ENCODE results near the gene RERE. TPM values are rescaled to one million over a fixed set of nuclear protein-coding genes. Genes with fewer than 3 reads are reported as not detected.

RERE gene
- polyA plus RNA-seq, 1 of the 3 experiments (the other 2 are of a cell fraction), result 8.1 TPM

DNA sequence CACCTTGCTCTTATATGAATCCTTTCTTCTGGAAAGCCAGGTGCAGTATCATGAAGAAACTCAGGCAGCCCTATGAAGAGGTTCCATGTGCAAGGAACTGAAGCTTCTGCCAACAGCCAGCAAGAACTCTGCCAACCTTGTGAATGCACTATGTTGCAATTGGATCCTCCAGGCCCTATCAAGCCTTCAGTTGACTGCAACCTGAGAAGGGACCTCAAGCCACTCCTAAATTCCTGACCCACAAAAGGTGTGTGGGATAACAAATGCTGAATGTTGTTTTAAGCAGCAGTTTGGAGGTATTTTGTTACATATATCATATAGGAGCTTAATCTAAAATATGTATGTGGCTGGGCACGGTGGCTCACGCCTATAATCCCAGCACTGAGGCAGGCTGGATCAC lies 84.0 kb downstream of the RERE start:
- Histone ChIP-seq H3K4me1 (ENCODE audit: control insufficient read depth in 1 of 2, insufficient read depth in 2 of 2, low read depth in 1 of 2, low read length in 1 of 2) (peaks cover 0 to 5% of the 10 kb centered on the region in 2 experiments; a peak in 1 of 4 replicates), H4K20me1 (ENCODE audit: insufficient read depth) (no peaks in the 10 kb centered on the region), H3K27ac (ENCODE audit: low read depth in 2 of 2, low read length in 1 of 2) (no peak overlapping the region), H3K4me2 (no peak overlapping the region), H3K79me2 (ENCODE audit: insufficient read depth) (no peaks in the 10 kb centered on the region), H3K4me3 (ENCODE audit: low read depth in 2 of 2, low read length in 1 of 2) (no peak overlapping the region), H3K9me3 (no peaks in the 10 kb centered on the region), H3K9ac (no peak overlapping the region), H3F3A (replicated peaks; ENCODE audit: insufficient read depth) (no peaks in the 10 kb centered on the region), H3K27me3 (ENCODE audit: insufficient read depth) (no peaks in the 10 kb centered on the region), H2AFZ (ENCODE audit: low read depth) (no peak overlapping the region), H3K9me2 (no peaks in the 10 kb centered on the region), H3K36me3 (replicated peaks in 1 of 2; ENCODE audit: control insufficient read depth in 1 of 2, insufficient read depth in 2 of 2, low read length in 1 of 2) (peaks cover 0 to 10% of the 10 kb centered on the region in 2 experiments)
- TF ChIP-seq, protein P1, sequence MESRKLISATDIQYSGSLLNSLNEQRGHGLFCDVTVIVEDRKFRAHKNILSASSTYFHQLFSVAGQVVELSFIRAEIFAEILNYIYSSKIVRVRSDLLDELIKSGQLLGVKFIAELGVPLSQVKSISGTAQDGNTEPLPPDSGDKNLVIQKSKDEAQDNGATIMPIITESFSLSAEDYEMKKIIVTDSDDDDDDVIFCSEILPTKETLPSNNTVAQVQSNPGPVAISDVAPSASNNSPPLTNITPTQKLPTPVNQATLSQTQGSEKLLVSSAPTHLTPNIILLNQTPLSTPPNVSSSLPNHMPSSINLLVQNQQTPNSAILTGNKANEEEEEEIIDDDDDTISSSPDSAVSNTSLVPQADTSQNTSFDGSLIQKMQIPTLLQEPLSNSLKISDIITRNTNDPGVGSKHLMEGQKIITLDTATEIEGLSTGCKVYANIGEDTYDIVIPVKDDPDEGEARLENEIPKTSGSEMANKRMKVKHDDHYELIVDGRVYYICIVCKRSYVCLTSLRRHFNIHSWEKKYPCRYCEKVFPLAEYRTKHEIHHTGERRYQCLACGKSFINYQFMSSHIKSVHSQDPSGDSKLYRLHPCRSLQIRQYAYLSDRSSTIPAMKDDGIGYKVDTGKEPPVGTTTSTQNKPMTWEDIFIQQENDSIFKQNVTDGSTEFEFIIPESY (IDR thresholded peaks at IDR 0.05; ENCODE audit: borderline replicate concordance, low read depth), result no peak
- TF ChIP-seq GABPA (IDR thresholded peaks at IDR 0.05; ENCODE audit: low read depth) (no peak), NRF1 (IDR thresholded peaks at IDR 0.05; ENCODE audit: low read depth, low read length) (no peak), EP300 (IDR thresholded peaks at IDR 0.05; ENCODE audit: borderline replicate concordance in 1 of 2, low read depth in 1 of 2, low read length in 1 of 2) (no peak)
- ChIA-PET CTCF (interaction anchor here (1.1 to 2.1 kb wide), 2 partner anchors 14 to 115 kb away, joined by 4 to 7 read pairs; no protein-coding TSS in a partner anchor), POLR2A (no interaction called here)
- WGBS (ENCODE audit: low lambda C conversion rate), result 92% methylated on average over 2 of the region's 2 CpGs
- DNase-seq, result no peak

GRCh38 chr1:8731162-8731561 lies 86.3 kb downstream of the RERE start:
- Histone ChIP-seq H3K9me2 (no peaks in the 10 kb centered on the region), H3K4me3 (ENCODE audit: low read depth in 2 of 2, low read length in 1 of 2) (no peak overlapping the region), H4K20me1 (ENCODE audit: insufficient read depth) (0 out of 2 replicates have a peak, but pooled peaks cover 5% of the 10 kb centered on the region), H3K79me2 (ENCODE audit: insufficient read depth) (peaks cover 2% of the 10 kb centered on the region; the same call in 1 of the 2 replicates), H3K9me3 (no peaks in the 10 kb centered on the region), H2AFZ (ENCODE audit: low read depth) (no peak overlapping the region), H3K27ac (ENCODE audit: low read depth in 2 of 2, low read length in 1 of 2) (no peak overlapping the region), H3K4me2 (no peak overlapping the region), H3K4me1 (ENCODE audit: control insufficient read depth in 1 of 2, insufficient read depth in 2 of 2, low read depth in 1 of 2, low read length in 1 of 2) (peaks cover 0 to 4% of the 10 kb centered on the region in 2 experiments; a peak in 2 of 4 replicates), H3K9ac (no peak overlapping the region), H3K27me3 (ENCODE audit: insufficient read depth) (no peaks in the 10 kb centered on the region), H3F3A (replicated peaks; ENCODE audit: insufficient read depth) (no peaks in the 10 kb centered on the region), H3K36me3 (replicated peaks in 1 of 2; ENCODE audit: control insufficient read depth in 1 of 2, insufficient read depth in 2 of 2, low read length in 1 of 2) (peaks cover 0 to 10% of the 10 kb centered on the region in 2 experiments)
- ChIA-PET CTCF (interaction anchor here (0.6 to 8.2 kb wide), 6 partner anchors 12 to 133 kb away, joined by 3 to 75 read pairs (median 3); no protein-coding TSS in a partner anchor), POLR2A (no interaction called here)
- WGBS (ENCODE audit: low lambda C conversion rate), result 89% methylated on average over 4 of the region's 4 CpGs
- DNase-seq, result no peak
- no peak for TF ChIP-seq SMC3 (IDR thresholded peaks at IDR 0.05; ENCODE audit: low read depth, low read length)
- no peak for TF ChIP-seq RAD21 (IDR thresholded peaks at IDR 0.05; ENCODE audit: low read length)
- TF ChIP-seq, protein P1 (IDR thresholded peaks at IDR 0.05; ENCODE audit: borderline replicate concordance, low read depth), result no peak
- no peak for TF ChIP-seq SIN3A (IDR thresholded peaks at IDR 0.05; ENCODE audit: borderline replicate concordance, low read depth, low read length)
- no peak for TF ChIP-seq PBX3 (IDR thresholded peaks at IDR 0.05)
- TF ChIP-seq ELF1 (IDR thresholded peaks at IDR 0.05), result no peak
- no peak for TF ChIP-seq GATA2 (CRISPR knock-in tag; IDR thresholded peaks at IDR 0.05)
- TF ChIP-seq REST (IDR thresholded peaks at IDR 0.05; ENCODE audit: low read depth, low read length), result no peak
- TF ChIP-seq NRF1 (IDR thresholded peaks at IDR 0.05; ENCODE audit: low read depth, low read length), result no peak
- no peak for TF ChIP-seq RFX5 (IDR thresholded peaks at IDR 0.05; ENCODE audit: low read length)
- TF ChIP-seq FOXJ3 (CRISPR knock-in tag; IDR thresholded peaks at IDR 0.05), result no peak
- TF ChIP-seq RXRA (IDR thresholded peaks at IDR 0.05; ENCODE audit: borderline replicate concordance, low read depth), result no peak
- TF ChIP-seq, protein P2, sequence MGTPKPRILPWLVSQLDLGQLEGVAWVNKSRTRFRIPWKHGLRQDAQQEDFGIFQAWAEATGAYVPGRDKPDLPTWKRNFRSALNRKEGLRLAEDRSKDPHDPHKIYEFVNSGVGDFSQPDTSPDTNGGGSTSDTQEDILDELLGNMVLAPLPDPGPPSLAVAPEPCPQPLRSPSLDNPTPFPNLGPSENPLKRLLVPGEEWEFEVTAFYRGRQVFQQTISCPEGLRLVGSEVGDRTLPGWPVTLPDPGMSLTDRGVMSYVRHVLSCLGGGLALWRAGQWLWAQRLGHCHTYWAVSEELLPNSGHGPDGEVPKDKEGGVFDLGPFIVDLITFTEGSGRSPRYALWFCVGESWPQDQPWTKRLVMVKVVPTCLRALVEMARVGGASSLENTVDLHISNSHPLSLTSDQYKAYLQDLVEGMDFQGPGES (IDR thresholded peaks at IDR 0.05; ENCODE audit: low read depth, low read length), result no peak
- no peak for TF ChIP-seq MAX (IDR thresholded peaks at IDR 0.05; ENCODE audit: low read depth)

Measured in SK-N-SH (cell line).